Esophagus squamous epithelium (tissue), 4 donors: ENCODE measurements around the gene PIK3C2B.

Experiments used
- POLR2A ChIP-seq, 4 donors: fragments of 450-650 bp; IDR thresholded peaks; one replicate each; pipeline ENCODE4 v1.6.1; 2017; ENCODE audit warnings: antibody characterized with exemption in 4 of 4, mild to moderate bottlenecking in 4 of 4, moderate library complexity in 3 of 4
- TF ChIP-seq, protein P1 (sequence below), 6 experiments: fragments of 450-650 bp in 4 of 6; fragments of 200-600 bp in 2 of 6; sonication (generic) in 2 of 6; IDR thresholded peaks; one replicate each; pipeline ENCODE4 v1.5.1; 2016 to 2019; ENCODE audit warnings: antibody characterized with exemption in 6 of 6, mild to moderate bottlenecking in 4 of 6, moderate library complexity in 4 of 6

DNA sequence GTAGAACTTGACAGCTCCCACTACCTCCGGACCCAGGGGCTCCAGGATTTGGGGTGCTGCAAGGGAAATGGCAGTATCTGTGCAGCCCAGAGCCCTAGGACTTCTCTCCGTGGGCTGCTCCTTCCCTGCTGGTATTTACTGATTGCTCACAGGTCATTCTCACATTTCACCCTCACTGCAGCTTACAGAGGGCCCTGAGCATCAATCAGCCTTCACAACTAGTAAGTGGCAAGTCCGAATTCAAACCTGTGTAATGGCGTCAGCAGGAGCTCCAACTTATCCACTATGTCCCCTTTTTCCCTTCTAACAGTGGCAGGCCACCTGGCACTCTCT, 32.4 kb downstream of the PIK3C2B start:
- TF ChIP-seq, protein P1, sequence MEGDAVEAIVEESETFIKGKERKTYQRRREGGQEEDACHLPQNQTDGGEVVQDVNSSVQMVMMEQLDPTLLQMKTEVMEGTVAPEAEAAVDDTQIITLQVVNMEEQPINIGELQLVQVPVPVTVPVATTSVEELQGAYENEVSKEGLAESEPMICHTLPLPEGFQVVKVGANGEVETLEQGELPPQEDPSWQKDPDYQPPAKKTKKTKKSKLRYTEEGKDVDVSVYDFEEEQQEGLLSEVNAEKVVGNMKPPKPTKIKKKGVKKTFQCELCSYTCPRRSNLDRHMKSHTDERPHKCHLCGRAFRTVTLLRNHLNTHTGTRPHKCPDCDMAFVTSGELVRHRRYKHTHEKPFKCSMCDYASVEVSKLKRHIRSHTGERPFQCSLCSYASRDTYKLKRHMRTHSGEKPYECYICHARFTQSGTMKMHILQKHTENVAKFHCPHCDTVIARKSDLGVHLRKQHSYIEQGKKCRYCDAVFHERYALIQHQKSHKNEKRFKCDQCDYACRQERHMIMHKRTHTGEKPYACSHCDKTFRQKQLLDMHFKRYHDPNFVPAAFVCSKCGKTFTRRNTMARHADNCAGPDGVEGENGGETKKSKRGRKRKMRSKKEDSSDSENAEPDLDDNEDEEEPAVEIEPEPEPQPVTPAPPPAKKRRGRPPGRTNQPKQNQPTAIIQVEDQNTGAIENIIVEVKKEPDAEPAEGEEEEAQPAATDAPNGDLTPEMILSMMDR (IDR thresholded peaks at IDR 0.05) = no peak
- TF ChIP-seq POLR2A (IDR thresholded peaks at IDR 0.05) = no peak
